Tibial nerve (tissue), 4 donors: ENCODE measurements around the gene CLEC3A.

Source experiments
- CTCF ChIP-seq, 5 experiments: fragments of 200-600 bp in 3 of 5; fragments of 450-650 bp in 2 of 5; sonication (generic) in 3 of 5; IDR thresholded peaks; one replicate each; pipeline ENCODE4 v1.5.1; 2016 to 2019; ENCODE audit warnings: antibody characterized with exemption in 5 of 5, mild to moderate bottlenecking in 3 of 5, moderate library complexity in 2 of 5
- EP300 ChIP-seq, 2 donors: sonication (generic); formaldehyde crosslinking; IDR thresholded peaks; one replicate each; pipeline ENCODE4 v1.6.1; 2017; ENCODE audit warnings: antibody characterized with exemption in 2 of 2, mild to moderate bottlenecking in 1 of 2
- POLR2A ChIP-seq, 2 donors: fragments of 450-650 bp; IDR thresholded peaks; one replicate each; pipeline ENCODE4 v1.6.1; 2017; ENCODE audit warnings: antibody characterized with exemption in 2 of 2, mild to moderate bottlenecking in 2 of 2, moderate library complexity in 2 of 2

DNA sequence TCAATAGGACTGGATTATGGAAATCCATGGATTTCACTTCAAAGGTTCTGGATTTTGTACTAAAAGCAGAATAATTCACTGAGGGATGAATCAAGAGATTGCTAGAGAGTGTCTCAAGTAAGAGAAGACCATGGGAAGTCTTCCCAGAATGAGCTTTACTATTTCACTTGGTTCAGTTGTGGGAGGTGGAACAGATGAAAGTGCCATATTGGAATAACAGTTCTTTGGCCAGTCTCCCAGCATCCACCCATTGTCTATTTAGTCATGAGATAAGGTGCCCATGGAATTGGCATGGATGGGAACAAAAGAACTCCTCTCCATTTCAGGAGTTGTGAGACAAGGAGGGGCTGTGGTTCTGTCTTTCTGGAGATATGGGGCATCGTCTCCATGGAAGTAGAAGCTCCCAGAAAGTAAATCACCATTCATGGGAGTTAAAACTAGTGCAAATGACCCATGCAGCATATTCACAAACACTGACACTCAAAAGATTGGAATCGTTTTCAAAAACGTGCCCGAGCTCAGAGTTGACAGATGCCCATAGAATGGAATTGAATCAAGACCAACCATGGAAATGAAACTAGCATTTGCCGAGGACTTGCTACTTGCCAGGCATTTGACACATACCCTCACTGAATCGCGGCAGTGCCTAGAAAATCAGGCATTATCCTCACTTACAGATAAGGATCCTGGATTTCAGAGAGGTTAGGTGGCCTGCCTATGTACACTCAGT lies 36.2 kb upstream of the CLEC3A start:
- TF ChIP-seq CTCF (IDR thresholded peaks at IDR 0.05), result no peak
- TF ChIP-seq EP300 (IDR thresholded peaks at IDR 0.05), result no peak
- no peak for TF ChIP-seq POLR2A (IDR thresholded peaks at IDR 0.05)
